SU-DHL-6 (cell line): ENCODE results near the gene DSP.

Source experiments
- CTCF ChIP-seq: fragments of 200-600 bp; sonication (generic); IDR thresholded peaks from one replicate; pipeline ENCODE4 v1.5.1; 2017; ENCODE audit warnings: antibody characterized with exemption, mild to moderate bottlenecking, low read length, moderate library complexity; ENCODE audit not compliant: insufficient read depth, poor library complexity, severe bottlenecking
- EZH2phosphoT487 ChIP-seq: fragments of 200-600 bp; sonication (generic), shearing (Covaris generic); conservative IDR thresholded peaks from 2 replicates; pipeline ENCODE4 v1.6.1; 2018; ENCODE audit warnings: mild to moderate bottlenecking, antibody characterized with exemption, low read length, moderate library complexity, mixed read lengths

DNA sequence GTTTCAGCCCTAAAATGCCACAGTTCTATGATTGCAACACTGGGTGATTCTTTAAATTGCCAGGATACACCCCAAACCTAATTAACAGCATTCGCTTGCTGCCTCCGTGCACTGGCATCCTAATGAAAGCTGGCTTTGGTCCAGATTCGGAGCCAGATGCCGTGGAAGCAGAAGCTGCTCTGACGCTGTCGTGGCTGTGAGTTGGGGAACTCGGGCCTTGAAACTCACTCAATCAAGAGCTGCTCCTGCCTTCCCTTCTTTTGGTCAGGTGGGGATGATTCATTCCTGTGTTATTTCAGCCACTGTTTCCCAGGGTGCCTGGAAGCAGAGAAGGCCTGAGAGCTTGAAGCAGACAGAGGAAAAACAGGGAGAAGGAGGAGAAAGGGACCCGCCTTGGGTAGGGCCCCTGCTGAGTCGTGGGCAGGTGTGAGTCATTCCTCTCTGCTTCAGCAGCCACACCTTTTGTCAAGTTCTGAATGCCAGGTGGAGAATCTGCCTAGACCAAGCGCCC, 36.2 kb upstream of the DSP start:
- TF ChIP-seq CTCF (no peak), EZH2phosphoT487 (no peak)
